K562 (cell line): ENCODE data around the gene BLTP3B. TPM values are rescaled to one million over a fixed set of nuclear protein-coding genes. Genes with fewer than 3 reads are reported as not detected.

Experiments
- ATAC-seq: fragments of 200-7000 bp; cut with Tn5 transposase; 3 replicates; pipeline ENCODE4 v1.9.1; 2020; ENCODE audit warnings: moderate library complexity
- BruUV-seq: library from RNA; stranded (reverse); fragments of 400-500 nt; replicated peaks from 2 replicates; lab custom pipeline; 2021; lab: Mats Ljungman, UMichigan
- CTCF ChIA-PET: fragments of 300-600 bp; formaldehyde crosslinking; extraction: SDS; loops from one replicate; lab custom pipeline; 2021; ENCODE audit warnings: low intra/inter-chr PET ratio; lab: Yijun Ruan, JAX
- POLR2A ChIA-PET: fragments of 300-600, 350-650 bp; sonication (Branson Sonifier 250); formaldehyde crosslinking; extraction: SDS; loops from one replicate; lab custom pipeline; 2021; ENCODE audit warnings: antibody characterized with exemption, inconsistent platforms; lab: Yijun Ruan, JAX
- DNase-seq, 4 experiments: peaks; one replicate each; pipeline versions ENCODE4 v3.0.0 to v3.0.0-alpha.2; 2011 to 2018; ENCODE audit warnings: low spot score in 3 of 4, mixed read lengths in 3 of 4; ENCODE audit errors: extremely low read depth in 1 of 4
- FAIRE-seq: peaks from 2 replicates; lab custom pipeline; 2011; peaks lifted over from hg19 to GRCh38; lab: Jason Lieb, UNC
- H2AFZ ChIP-seq: 2 replicates; pipeline ENCODE4 v1.6.0; 2011; ENCODE audit warnings: low read depth, low read length, control low read depth, inconsistent platforms
- H3K27ac ChIP-seq: fragments of 200-600 bp; 3 replicates; pipeline ENCODE4 v1.8.0; 2011; ENCODE audit warnings: low read depth, mild to moderate bottlenecking, control low read depth, inconsistent platforms, low read length, moderate library complexity, mixed read lengths; ENCODE audit errors: extremely low read depth
- H3K27me3 ChIP-seq, 2 experiments: fragments of 300-600 bp in 1 of 2; 2 replicates in 1 of 2; 3 replicates in 1 of 2; pipeline versions ENCODE4 v1.6.0 to v1.8.0; 2011; ENCODE audit warnings: inconsistent platforms in 2 of 2, low read length in 2 of 2, mild to moderate bottlenecking in 1 of 2, mixed read lengths in 1 of 2, moderate library complexity in 1 of 2; ENCODE audit not compliant: control insufficient read depth in 2 of 2, insufficient read depth in 2 of 2
- H3K36me3 ChIP-seq: fragments of 300-600 bp; 3 replicates; pipeline ENCODE4 v1.8.0; 2011; ENCODE audit warnings: mild to moderate bottlenecking, low read length, inconsistent platforms; ENCODE audit not compliant: control insufficient read depth, insufficient read depth
- H3K4me1 ChIP-seq, 2 experiments: fragments of 200-600 bp in 1 of 2; replicated peaks in 1 of 2; 2 replicates in 1 of 2; 3 replicates in 1 of 2; pipeline versions ENCODE4 v1.5.1 to v1.8.0; 2011; ENCODE audit warnings: inconsistent platforms in 2 of 2, low read length in 2 of 2, mild to moderate bottlenecking in 1 of 2, mixed read lengths in 1 of 2, moderate library complexity in 1 of 2; ENCODE audit not compliant: control insufficient read depth in 2 of 2, insufficient read depth in 2 of 2
- H3K4me2 ChIP-seq: 2 replicates; pipeline ENCODE4 v1.6.1; 2011; ENCODE audit warnings: low read length, control low read depth, inconsistent platforms, mixed read lengths; ENCODE audit not compliant: insufficient read depth
- H3K4me3 ChIP-seq: fragments of 200-600 bp; sonication (generic), shearing (Covaris generic); 2 replicates; pipeline ENCODE4 v1.5.1; 2016; ENCODE audit warnings: control low read depth, inconsistent platforms
- H3K79me2 ChIP-seq: fragments of 200-600 bp; 3 replicates; pipeline ENCODE4 v1.8.0; 2011; ENCODE audit warnings: low read length, inconsistent platforms; ENCODE audit not compliant: control insufficient read depth, insufficient read depth
- H3K9ac ChIP-seq, 2 experiments: 2 replicates each; pipeline versions ENCODE4 v1.6.0 to v1.6.1; 2011; ENCODE audit warnings: low read depth in 2 of 2, low read length in 2 of 2, control low read depth in 1 of 2, inconsistent platforms in 1 of 2, mild to moderate bottlenecking in 1 of 2, mixed read lengths in 1 of 2; ENCODE audit not compliant: insufficient read depth in 1 of 2
- H3K9me1 ChIP-seq: one replicate; pipeline ENCODE4 v1.6.0; 2011; ENCODE audit warnings: inconsistent platforms, mild to moderate bottlenecking, low read length, moderate library complexity; ENCODE audit not compliant: control insufficient read depth, insufficient read depth
- H3K9me3 ChIP-seq: replicated peaks from 2 replicates; pipeline ENCODE4 v1.5.1; 2011; ENCODE audit warnings: low read depth, low read length, inconsistent platforms; ENCODE audit not compliant: control insufficient read depth, insufficient read depth
- H4K20me1 ChIP-seq: replicated peaks from 2 replicates; pipeline ENCODE4 v1.6.1; 2011; ENCODE audit warnings: low read length, inconsistent platforms, mixed read lengths; ENCODE audit not compliant: control insufficient read depth, insufficient read depth
- CBFB ChIP-seq: sonication (generic); formaldehyde crosslinking; IDR thresholded peaks from 2 replicates; pipeline ENCODE4 v1.4.0; 2020; ENCODE audit warnings: mild to moderate bottlenecking, missing genetic modification reagents
- HIVEP1 ChIP-seq: fragments of 250-450 bp; sonication (Bioruptor Pico); IDR thresholded peaks from 2 replicates; pipeline ENCODE4 v1.4.0; 2020; ENCODE audit warnings: mild to moderate bottlenecking
- HNRNPUL1 ChIP-seq: fragments of 200-400 bp; formaldehyde crosslinking; IDR thresholded peaks from 2 replicates; pipeline ENCODE4 v1.6.1; 2017; ENCODE audit warnings: low read length
- KLF1 ChIP-seq: fragments of 450-650 bp; IDR thresholded peaks from 2 replicates; pipeline ENCODE4 v1.6.1; 2016; ENCODE audit warnings: missing genetic modification characterization, missing compliant biosample characterization
- MIER1 ChIP-seq: fragments of 450-650 bp; IDR thresholded peaks from 2 replicates; pipeline ENCODE4 v1.6.1; 2016; ENCODE audit warnings: antibody characterized with exemption, mild to moderate bottlenecking, low read depth
- NR2C1 ChIP-seq, 2 experiments: fragments of 450-650 bp; IDR thresholded peaks; 2 replicates each; pipeline ENCODE4 v1.6.1; 2017; ENCODE audit warnings: mild to moderate bottlenecking in 2 of 2, antibody characterized with exemption in 1 of 2, inconsistent platforms in 1 of 2, missing compliant biosample characterization in 1 of 2, missing genetic modification characterization in 1 of 2
- NR4A1 ChIP-seq, 2 experiments: fragments of 250-450 bp in 1 of 2; fragments of 450-650 bp in 1 of 2; sonication (Bioruptor Pico) in 1 of 2; IDR thresholded peaks; 2 replicates each; pipeline versions ENCODE4 v1.4.0 to v1.6.1; 2016 to 2020; ENCODE audit warnings: mild to moderate bottlenecking in 2 of 2, missing compliant biosample characterization in 1 of 2, missing genetic modification characterization in 1 of 2, moderate library complexity in 1 of 2
- PHF21A ChIP-seq: fragments of 450-650 bp; IDR thresholded peaks from 2 replicates; pipeline ENCODE4 v1.6.1; 2017; ENCODE audit warnings: low read depth, borderline replicate concordance
- POLR2AphosphoS5 ChIP-seq: IDR thresholded peaks from 2 replicates; pipeline ENCODE4 v1.6.1; 2011; ENCODE audit warnings: mild to moderate bottlenecking, low read depth, low read length, moderate library complexity; ENCODE audit not compliant: control insufficient read depth, insufficient read depth
- RCOR1 ChIP-seq, 2 experiments: IDR thresholded peaks; 2 replicates each; pipeline ENCODE4 v1.6.1; 2012; ENCODE audit warnings: low read depth in 2 of 2, low read length in 2 of 2, borderline replicate concordance in 1 of 2, improper control_type of control experiment in 1 of 2
- SMC3 ChIP-seq: conservative IDR thresholded peaks from 2 replicates; pipeline ENCODE4 v1.6.1; 2011; ENCODE audit warnings: low read depth, low read length, improper control_type of control experiment; ENCODE audit not compliant: insufficient read depth
- SRSF7 ChIP-seq: fragments of 200-400 bp; formaldehyde crosslinking; optimal IDR thresholded peaks from 2 replicates; pipeline ENCODE3; 2017; ENCODE audit warnings: mild to moderate bottlenecking, low read depth, low read length
- ZFPM2 ChIP-seq: fragments of 250-450 bp; sonication (Bioruptor Pico); IDR thresholded peaks from 2 replicates; pipeline ENCODE4 v1.5.1; 2022; ENCODE audit warnings: mild to moderate bottlenecking
- ZFX ChIP-seq: sonication (generic); formaldehyde crosslinking; IDR thresholded peaks from 2 replicates; pipeline ENCODE4 v1.8.0; 2022; ENCODE audit warnings: mild to moderate bottlenecking, missing genetic modification reagents, moderate library complexity
- ZNF124 ChIP-seq: sonication (generic); formaldehyde crosslinking; IDR thresholded peaks from 2 replicates; pipeline ENCODE4 v1.8.1; 2022; ENCODE audit warnings: missing genetic modification reagents
- WGBS: fragments of 100-300 bp; shearing (Covaris generic); methylation state at CpG from one replicate; pipeline ENCODE4 v1.1.6; 2016; ENCODE audit warnings: low coverage, mixed read lengths; ENCODE audit not compliant: insufficient coverage; ENCODE audit errors: missing lambda C conversion rate; 5-methylcytosine and 5-hydroxymethylcytosine counted together
- in situ Hi-C: fragments of 300-500 bp; cut with MboI; formaldehyde crosslinking; loops from 4 replicates; pipeline ENCODE4 v1.15.0; 2018; ENCODE audit warnings: inconsistent platforms, mixed read lengths
- intact Hi-C: fragments of 100-400 bp; cut with micrococcal nuclease; formaldehyde crosslinking; loops from 2 replicates; pipeline ENCODE4 v1.14.2; 2022
- polyA plus RNA-seq, 8 experiments: library from polyadenylated mRNA; depleted of rRNA in 4 of 8; stranded (reverse) in 5 of 8; unstranded in 3 of 8; fragments of >200 nt; fragmentation: Nextera tagmentation in 2 of 8; fragmentation: Illumina TruSeq in 1 of 8; extraction: Ambion mirVana in 2 of 8; extraction: Trizol in 1 of 8; gene quantifications; 2 replicates each; pipeline versions ENCODE4 v1.2.1 to v1.2.3, GENCODE V29; 2011 to 2014; ENCODE audit warnings: inconsistent platforms in 1 of 8, missing spikeins in 1 of 8
- total RNA-seq, 7 experiments: library from RNA; depleted of rRNA in 6 of 7; stranded (reverse); fragments of >200 nt in 6 of 7; fragmentation: Illumina TruSeq in 2 of 7; extraction: Trizol in 2 of 7; gene quantifications; 2 replicates each; pipeline versions ENCODE4 v1.2.1 to v1.2.3, GENCODE V29; 2011 to 2021; ENCODE audit warnings: low replicate concordance in 1 of 7
- TF ChIP-seq, protein P1 (sequence below): sonication (generic); formaldehyde crosslinking; IDR thresholded peaks from 2 replicates; pipeline ENCODE4 v1.8.0; 2023; ENCODE audit warnings: missing genetic modification reagents, mild to moderate bottlenecking, borderline replicate concordance
- TF ChIP-seq, protein P2 (sequence below): fragments of 450-650 bp; IDR thresholded peaks from 2 replicates; pipeline ENCODE4 v1.6.1; 2017; ENCODE audit warnings: mild to moderate bottlenecking, moderate library complexity

BLTP3B gene
- total and polyA plus RNA-seq, 9 of the 15 experiments (the other 6 are each of a cell fraction or from before 2014, with no cell fraction given) = 3.9 to 27.4 (median 19.7) TPM

DNA sequence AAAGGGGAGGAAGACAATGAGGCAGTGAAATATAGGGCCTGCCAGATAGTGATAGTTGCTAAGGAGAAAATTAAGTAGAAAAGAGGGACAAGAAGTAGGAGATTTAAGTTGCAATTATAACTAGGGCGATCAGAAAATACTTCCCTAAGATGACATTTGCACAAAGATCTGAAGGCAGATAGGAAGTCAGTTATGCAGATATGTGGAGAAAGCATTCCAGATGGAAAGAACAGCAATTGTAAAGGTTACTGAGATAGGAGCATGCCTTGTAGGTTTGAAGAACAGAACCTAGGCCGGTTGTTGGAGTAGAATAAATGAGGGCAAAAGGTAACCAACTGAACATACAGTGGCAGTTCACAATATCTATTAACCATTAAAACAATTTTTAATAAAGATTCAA, 36.6 kb upstream of the BLTP3B start:
- ChIA-PET CTCF (no interaction called here), POLR2A (interaction anchor here (0.6 kb wide), 1 partner anchor 9 kb away, joined by 3 read pairs; no protein-coding TSS in a partner anchor)
- in situ Hi-C loops (no loop called here), intact Hi-C loops (no loop called here)
- WGBS = 41% methylated on average over 2 of the region's 2 CpGs
- Histone ChIP-seq H3K27ac (no peak overlapping the region), H3K4me1 (no peaks in the 10 kb centered on the region), H4K20me1 (no peaks in the 10 kb centered on the region), H3K27me3 (no peaks in the 10 kb centered on the region), H3K79me2 (no peaks in the 10 kb centered on the region), H3K9me1 (no peaks in the 10 kb centered on the region), H3K4me2 (no peak overlapping the region), H3K36me3 (peaks cover 7% of the 10 kb centered on the region; the same call in 1 of the 3 replicates), H3K9ac (no peak overlapping the region), H3K4me3 (no peak overlapping the region), H2AFZ (no peak overlapping the region), H3K9me3 (no peaks in the 10 kb centered on the region)
- FAIRE-seq (no peak), ATAC-seq (no peak), DNase-seq (no peak)
- BruUV-seq = no TSS peak
- TF ChIP-seq RCOR1 (IDR thresholded peaks at IDR 0.05; ENCODE audit: borderline replicate concordance in 1 of 2, low read depth in 2 of 2, low read length in 2 of 2) (no peak), PHF21A (no peak), HIVEP1 (no peak), KLF1 (tag) (no peak), CBFB (no peak), HNRNPUL1 (no peak), ZFPM2 (CRISPR knock-in tag) (no peak), SMC3 (no peak), ZNF124 (CRISPR knock-in tag) (no peak), ZFX (CRISPR knock-in tag) (no peak), NR2C1 (IDR thresholded peaks at IDR 0.05) (no peak), NR2C1 (tag; IDR thresholded peaks at IDR 0.05) (no peak), MIER1 (no peak), NR4A1 (CRISPR knock-in tag; IDR thresholded peaks at IDR 0.05) (no peak), NR4A1 (tag; IDR thresholded peaks at IDR 0.05) (no peak), SRSF7 (no peak), POLR2AphosphoS5 (no peak)
- TF ChIP-seq, protein P1, sequence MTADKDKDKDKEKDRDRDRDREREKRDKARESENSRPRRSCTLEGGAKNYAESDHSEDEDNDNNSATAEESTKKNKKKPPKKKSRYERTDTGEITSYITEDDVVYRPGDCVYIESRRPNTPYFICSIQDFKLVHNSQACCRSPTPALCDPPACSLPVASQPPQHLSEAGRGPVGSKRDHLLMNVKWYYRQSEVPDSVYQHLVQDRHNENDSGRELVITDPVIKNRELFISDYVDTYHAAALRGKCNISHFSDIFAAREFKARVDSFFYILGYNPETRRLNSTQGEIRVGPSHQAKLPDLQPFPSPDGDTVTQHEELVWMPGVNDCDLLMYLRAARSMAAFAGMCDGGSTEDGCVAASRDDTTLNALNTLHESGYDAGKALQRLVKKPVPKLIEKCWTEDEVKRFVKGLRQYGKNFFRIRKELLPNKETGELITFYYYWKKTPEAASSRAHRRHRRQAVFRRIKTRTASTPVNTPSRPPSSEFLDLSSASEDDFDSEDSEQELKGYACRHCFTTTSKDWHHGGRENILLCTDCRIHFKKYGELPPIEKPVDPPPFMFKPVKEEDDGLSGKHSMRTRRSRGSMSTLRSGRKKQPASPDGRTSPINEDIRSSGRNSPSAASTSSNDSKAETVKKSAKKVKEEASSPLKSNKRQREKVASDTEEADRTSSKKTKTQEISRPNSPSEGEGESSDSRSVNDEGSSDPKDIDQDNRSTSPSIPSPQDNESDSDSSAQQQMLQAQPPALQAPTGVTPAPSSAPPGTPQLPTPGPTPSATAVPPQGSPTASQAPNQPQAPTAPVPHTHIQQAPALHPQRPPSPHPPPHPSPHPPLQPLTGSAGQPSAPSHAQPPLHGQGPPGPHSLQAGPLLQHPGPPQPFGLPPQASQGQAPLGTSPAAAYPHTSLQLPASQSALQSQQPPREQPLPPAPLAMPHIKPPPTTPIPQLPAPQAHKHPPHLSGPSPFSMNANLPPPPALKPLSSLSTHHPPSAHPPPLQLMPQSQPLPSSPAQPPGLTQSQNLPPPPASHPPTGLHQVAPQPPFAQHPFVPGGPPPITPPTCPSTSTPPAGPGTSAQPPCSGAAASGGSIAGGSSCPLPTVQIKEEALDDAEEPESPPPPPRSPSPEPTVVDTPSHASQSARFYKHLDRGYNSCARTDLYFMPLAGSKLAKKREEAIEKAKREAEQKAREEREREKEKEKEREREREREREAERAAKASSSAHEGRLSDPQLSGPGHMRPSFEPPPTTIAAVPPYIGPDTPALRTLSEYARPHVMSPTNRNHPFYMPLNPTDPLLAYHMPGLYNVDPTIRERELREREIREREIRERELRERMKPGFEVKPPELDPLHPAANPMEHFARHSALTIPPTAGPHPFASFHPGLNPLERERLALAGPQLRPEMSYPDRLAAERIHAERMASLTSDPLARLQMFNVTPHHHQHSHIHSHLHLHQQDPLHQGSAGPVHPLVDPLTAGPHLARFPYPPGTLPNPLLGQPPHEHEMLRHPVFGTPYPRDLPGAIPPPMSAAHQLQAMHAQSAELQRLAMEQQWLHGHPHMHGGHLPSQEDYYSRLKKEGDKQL (CRISPR knock-in tag) = no peak
- TF ChIP-seq, protein P2, sequence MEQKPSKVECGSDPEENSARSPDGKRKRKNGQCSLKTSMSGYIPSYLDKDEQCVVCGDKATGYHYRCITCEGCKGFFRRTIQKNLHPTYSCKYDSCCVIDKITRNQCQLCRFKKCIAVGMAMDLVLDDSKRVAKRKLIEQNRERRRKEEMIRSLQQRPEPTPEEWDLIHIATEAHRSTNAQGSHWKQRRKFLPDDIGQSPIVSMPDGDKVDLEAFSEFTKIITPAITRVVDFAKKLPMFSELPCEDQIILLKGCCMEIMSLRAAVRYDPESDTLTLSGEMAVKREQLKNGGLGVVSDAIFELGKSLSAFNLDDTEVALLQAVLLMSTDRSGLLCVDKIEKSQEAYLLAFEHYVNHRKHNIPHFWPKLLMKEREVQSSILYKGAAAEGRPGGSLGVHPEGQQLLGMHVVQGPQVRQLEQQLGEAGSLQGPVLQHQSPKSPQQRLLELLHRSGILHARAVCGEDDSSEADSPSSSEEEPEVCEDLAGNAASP = no peak
